NCI-H146 (cell line): ENCODE data around the gene HOXD3.

Experiments
- DNase-seq: peaks from one replicate; lab custom pipeline; 2025; lab: John Stamatoyannopoulos, UW

HOXD3 gene

DNA sequence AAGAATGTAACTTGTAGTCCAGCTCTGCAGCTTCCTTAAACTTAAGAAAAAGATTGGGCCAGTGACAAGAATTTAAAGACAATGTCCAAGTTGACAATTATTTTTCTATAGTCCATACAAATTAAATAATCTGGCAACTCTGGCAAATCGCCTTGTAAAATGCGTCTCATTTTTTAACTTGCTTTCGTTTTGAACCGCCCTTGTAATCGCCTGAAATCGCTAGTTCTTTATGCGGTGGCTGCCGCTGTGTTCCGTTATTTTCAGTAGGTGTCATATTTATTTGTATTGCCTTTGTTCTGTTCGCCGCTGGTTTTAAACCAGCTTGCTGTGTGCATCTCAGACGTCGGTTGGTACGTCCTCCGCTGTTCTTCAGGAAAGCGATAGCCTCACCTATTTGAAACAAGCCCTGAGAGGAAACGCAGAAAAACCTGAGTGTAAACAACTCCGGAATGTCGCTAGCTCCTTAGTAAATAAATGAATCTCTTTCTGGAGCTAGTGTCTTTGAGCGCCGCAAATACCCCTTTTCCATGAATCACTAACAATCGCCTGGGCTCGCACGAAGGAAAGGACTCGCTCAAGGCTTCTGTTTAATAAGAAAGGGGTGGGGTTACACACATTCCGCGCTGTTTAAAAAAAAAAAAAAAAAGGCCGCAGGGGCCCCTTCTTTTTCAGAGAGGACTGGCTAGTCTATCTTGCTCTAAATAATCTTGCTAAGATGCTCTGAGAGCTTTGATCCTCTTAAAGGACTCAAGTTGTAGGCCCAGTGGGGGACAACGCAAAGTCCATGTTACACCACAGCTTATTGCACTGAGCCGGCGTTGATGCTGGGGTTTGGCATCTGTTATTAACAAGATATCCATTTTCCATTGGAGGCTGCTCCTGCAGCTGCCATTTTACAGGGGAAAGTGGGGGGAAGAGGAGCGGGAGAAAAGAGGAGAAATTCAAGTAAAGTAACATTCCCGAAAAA lies 24.6 kb upstream of the HOXD3 start:
- no peak for DNase-seq

DNA sequence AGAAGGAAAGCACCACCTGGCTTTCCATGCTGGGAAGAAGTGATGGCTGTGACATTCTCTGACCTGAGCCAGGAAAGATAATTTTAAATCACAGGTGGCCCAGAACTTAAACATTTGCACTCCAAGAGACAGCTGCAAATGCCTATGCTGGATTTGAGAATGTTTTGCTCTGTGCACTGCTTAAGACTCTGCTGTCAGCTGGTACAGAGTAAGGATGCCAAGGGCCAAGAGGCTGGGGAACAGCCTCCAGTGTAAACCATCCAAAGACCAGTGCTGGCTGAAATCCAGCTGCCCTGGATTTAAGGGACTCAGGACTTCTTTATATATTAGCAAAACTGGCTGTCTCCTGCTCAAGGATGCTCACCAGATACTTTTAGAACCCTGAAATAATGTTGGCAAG lies 23.7 kb upstream of the HOXD3 start:
- no peak for DNase-seq

DNA sequence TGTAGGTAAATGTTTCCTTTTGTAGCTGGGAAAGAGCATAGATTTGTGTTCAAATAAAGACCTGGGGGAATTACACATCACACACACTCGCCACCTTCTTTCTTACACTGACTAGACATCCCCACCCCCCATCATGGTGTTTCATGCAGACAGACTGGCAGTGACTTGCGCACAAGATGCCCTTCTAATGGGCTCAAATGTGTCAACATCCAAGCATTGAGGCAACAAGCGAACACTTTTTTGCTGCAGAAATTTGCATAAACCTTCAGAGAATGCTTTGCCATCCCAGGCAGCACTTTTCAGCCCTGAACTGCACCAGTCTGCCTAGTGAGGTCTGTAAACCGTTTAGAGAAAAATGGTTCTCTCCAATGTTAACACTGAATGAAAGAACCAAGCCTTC lies 23.1 kb upstream of the HOXD3 start:
- DNase-seq, result no peak

DNA sequence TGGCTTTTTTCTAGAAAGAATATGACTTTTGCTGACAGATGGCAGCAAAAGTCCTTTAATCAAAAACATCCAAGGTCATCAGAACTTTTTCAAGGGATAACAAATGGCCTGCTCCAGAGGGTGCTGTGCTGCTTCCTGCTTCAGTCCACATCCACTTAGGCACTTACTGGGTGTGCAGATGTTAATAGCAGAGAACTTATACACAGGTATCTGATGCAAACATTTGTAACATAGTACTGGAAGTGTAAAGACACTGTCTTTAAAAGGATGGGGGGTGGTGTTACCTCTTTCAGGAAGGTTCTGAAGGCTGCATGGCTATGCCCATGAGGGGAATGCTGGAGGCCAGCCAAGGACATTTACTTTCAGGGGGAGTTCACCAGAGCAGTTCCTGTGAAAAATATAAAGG lies 22.1 kb upstream of the HOXD3 start:
- peak; percentile 3 for DNase-seq

DNA sequence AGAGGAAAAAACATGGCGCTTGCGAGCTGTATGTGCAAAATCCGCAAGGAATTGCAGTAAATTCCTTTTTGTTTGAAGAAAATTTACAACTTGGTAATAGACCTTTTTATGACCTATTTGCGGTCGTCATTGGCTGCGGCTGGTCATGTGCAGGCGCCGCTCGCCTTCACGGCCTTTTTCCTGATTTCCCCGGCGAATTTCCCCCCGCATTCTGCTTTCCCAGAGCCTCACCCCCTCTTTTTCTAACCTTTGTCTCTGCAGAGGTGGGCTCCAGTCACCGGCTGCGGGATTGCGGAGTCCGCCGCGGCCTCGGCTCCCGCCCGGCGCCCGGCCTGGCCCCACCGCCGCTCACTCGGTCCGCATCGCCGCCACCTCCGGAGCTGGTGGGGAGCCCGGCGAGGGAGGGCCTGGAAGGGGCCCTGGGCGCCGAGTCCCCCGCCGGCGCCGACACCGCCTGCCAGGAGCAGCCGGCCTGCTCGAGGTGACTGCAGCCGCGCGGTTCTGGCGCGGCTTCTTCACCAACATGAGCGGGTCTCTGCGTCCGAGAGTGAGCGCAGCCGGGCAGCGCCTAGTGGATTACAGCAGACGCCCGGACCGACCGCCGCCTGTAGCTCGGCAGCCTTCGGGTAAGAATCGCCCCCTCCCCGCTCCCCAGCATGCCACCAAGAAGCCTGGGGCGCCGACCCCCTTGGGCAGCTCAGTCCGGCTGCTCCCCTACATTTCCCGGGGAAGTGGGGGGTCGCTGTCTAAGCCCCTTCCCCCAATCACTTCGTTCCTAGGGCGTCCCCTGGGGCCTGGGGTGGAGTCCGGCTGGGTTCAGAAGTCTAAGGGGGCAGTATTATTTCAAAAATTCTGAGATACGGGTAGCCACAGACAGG lies 20.5 kb upstream of the HOXD3 start:
- DNase-seq, result no peak

DNA sequence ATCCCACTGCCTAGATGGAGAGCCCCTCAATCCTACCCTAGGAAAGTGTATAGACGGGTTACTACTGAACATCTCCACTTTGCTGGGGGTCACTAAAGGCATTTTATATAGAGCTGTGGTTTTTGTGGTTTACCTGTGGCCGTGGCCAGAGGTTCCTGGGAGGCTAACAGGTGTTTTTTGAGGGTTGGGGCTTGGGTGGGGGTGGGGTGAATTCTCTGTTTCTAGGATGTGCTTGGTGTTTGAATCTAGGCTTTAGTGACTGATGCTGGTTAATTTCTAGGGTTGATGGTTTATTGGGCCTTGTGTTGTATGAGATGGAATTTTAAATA lies 19.9 kb upstream of the HOXD3 start:
- no peak for DNase-seq

DNA sequence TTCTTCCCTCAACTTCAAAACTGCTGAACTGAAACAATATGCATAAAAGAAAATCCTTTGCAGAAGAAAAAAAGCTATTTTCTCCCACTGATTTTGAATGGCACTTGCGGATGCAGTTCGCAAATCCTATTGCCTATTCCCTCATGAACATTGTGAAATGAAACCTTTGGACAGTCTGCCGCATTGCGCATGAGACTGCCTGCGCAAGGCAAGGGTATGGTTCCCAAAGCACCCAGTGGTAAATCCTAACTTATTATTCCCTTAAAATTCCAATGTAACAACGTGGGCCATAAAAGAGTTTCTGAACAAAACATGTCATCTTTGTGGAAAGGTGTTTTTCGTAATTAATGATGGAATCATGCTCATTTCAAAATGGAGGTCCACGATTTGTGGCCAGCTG lies 19.2 kb upstream of the HOXD3 start:
- DNase-seq, result no peak

DNA sequence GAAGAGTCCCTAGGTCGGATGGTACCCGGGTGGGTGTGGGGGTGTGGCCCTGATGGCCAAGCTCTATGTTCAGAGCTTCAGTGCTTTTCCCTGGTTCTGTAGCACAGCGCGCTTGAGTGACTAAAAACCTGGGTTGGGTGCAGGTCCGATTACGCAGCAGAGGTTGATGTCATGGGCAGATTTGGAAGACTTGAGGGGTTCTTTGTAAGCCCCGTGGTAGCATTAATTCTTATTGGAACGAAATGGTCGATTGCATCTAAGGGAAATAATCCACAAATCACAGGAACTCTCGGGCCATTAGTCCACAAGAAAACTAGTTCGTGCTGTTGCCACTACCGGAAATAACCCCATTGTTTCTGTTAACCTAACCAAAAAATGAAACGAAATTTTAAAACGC lies 18.6 kb upstream of the HOXD3 start:
- no peak for DNase-seq

DNA sequence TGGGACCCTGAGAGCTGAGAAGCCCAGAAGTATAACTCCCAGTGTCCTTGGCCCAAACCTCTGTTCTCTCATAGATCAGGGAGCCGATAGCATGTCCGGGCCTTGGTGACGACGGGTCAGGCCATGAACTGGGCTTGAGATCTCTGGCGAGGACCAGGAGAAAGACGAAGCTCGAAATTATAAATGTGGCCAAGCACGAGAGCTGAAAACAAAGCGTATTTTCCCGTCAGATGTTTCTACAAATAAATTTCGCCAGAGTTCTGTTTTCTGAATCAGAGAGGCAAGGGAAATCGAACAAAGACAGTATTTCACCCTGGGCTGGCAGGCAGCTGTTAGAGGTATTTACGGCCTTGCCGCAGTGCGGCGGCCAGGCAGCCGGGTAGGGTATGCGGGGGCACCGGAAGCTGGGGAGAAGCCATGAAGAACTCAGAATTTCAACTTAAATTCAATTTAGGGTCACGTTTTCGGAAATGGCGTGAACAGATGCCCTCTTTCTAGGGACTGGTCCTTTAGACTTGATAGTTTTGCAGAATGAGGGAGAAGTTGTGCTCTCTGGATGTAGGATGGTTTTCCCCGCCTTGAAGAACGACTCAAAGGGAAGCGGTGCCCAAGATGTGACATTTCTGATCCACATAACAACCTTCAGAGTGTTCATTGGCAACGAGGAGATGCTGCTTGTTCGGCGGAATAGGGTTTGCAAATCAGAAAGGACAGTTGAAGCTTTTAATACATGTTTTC lies 18.0 kb upstream of the HOXD3 start:
- DNase-seq, result no peak

DNA sequence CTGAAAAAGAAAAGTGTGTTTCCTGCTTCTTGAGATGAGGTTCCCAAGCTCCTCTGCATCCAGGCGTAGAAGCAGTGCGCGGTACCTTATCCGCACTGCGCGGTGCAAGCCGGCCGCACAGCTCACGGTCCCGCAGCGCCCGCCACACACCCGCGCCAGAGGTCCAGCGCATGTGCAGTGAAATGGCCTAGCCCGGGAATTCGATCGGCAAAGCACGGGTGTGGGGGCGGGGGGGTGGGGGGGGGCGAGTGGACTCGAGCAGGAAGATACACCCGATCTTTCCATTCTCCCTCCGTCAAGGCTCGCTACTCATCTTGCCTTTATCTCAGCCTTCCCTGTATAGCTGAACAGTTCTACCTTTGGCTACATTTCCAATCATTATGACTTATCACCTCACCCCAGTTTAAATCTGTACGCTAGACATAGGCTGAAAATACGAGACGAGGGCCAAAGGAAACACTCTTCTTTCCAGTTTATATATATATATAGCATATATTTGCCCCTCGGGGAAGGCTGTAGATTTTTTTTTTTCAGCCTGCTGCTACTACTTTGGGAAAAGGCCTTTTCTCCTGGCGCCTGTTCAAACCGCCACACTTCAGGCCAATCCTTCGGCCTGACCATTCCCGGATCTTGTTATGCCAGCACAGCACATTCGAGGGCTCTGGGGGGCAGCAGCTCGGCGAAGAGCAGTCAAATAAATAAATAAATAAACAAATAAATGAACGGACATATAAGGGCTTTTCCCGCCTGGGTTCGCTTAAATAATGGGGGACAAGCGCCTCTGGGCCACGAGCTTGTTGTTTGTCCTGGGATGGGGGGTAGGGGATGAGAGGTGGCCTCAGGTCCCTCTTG lies 17.2 kb upstream of the HOXD3 start:
- peak; percentile 40 for DNase-seq

DNA sequence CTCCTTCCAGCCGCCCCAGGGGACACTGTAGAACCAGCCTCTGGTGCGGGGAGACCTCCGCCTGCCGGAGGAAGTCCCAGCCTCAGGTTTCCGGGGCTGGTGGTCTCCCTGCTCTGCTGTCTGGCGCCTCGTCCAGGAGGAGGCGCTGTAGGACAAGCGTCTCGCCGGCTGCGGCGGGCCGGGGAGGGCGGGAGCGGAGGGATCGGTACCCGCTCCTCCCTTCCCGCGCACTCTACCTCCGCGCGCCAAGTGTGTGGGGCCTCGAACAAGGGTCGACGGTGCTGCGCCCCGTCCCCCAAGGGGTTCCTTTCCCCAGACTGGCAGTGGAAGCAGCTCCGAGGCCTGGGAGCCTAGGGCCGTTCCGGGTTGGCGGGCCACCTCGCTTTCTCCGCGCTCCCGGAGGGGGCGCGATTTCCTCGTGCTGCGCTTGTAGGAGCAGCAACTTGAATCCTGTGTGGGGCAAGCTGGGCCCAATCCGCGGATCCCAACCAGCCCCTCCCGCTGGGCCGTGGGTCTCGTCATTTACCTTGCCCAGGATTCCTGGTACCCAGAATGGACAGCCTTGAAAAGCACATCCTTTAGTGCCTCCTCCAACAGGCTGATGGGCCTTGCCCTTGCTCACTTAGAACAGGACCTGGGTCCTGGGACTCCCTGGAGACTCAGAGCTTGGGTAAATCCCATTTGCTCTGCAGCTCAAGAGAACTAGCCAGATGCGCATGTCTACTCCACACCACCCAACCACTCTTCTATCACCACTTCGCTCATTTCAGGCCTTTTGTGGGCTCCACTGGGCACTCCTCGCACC lies 16.4 kb upstream of the HOXD3 start:
- DNase-seq, result peak; percentile 83

DNA sequence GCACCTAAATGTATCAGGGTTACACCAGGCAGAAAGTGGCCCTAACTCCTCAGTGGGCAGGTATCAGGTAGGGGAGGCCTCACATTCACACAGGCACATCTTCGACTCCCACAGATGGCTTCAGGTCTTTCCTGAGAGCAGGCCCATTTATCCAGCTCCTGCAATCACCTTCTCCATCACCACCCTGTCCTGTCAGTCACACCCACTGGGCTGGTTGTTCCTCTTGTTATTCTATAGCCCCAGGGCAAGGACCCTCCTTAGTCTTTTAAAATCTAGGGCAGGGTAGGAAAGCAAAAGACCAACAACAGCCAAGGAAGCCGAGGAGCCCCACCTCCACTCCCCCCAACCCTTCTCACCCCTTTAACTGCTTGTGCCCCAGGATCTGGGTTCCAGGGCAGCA lies 14.8 kb upstream of the HOXD3 start:
- DNase-seq, result no peak

DNA sequence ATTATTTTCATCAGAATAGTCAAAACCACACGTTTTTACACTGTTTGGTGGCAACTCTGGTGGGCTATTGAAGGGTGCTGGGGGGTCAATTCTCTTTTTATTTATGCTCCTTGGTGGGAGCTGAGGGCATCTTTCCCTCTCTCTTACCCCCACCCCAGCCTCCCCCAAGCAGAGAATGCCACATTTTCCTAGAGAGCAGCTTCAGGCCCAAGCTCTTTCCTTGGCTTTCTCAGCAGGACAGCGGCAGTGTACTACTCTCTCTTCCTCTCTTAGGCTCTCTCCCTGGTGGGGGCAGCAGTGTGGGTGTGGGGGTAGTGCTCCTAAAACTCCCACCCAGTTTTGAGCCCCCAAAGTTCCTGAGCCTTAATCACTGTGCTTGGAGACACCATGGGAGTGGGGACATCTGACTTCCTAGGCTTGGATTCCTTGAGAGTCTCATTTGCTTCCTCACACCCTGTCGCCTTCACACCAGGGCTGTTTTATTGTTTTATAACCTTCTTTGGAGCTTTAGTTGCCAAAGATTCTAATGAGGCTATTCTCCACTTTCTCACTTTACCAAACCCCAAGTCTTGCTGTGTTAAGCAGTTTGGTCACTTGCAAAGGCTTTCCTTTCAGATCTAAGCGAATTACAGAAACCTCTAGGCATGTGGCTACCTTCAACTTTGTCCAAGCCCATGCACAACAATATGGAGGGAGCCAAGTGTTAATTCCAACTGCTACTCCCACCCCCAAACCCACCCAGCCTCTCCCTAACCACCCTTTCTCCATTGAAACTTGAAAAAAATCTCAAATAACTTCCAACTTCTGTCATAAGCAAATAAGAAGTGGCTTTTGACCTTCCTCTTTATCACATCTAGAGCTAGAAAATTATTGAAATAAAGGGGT lies 11.8 kb upstream of the HOXD3 start:
- no peak for DNase-seq

DNA sequence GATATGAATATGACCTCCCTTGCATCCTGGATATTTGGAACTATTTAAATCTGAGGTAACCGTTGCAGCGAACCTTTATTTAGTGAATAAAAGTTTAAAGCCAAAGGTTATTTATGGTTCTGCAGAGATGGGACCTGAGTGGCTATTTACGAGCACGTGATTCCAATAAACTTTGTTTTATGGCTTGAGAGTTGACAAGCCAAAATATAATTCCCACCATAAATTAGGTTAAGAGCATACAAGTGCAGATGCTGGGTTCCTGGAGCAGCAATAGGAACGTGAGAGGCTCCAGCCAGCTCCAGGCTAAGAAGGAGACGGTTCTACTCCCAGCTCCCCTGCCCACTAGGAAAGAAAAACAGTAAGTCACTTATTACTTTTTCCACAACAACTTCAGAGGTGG lies 11.0 kb upstream of the HOXD3 start:
- DNase-seq, result no peak

DNA sequence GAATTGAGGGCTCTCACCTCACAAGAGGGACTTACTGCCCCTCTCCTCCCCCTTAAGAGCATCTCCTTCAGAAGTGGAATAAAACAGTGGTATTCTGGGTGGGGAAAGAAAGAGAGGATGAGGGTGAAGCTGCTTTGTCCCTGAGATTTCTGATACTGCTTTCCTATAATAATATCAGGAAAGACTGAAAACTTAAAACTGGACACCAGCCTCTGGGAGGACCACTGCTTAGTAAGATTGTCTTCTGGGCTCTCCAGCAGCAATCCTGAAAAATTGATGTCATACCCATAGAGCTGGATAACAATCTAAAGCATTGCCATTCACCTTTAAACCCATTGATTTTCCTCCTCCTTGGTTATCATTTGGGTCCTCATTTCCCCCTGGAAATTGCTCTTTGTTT lies 10.5 kb upstream of the HOXD3 start:
- no peak for DNase-seq

DNA sequence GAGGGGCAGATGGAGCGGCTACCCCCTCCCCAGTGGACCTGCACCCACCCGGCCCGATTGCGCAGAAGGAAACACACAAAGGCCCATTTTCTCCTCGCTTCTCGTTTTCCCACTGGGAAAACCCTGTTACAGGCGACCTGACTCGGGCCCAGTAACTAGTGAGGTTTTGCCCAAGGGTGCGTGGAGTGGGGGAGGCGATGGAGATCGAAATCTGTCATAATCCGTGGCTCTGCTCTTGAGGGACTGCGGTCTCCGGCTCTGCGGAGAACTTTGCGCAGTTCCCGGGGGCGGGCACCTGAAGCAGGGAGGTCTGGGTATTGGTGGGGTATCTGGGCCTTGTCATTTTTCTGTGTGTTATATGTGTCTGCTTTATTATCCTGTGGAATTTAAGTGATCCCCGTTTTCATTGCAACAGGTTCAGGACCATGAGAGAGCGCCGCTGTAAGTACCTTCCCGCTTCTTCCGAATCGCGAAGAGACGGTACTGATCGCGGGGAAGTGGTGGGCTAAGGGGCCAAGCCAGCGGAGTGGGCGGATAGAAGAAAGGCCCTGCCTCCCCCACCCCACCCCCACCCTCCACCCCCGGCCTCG lies 9.8 kb upstream of the HOXD3 start:
- no peak for DNase-seq

DNA sequence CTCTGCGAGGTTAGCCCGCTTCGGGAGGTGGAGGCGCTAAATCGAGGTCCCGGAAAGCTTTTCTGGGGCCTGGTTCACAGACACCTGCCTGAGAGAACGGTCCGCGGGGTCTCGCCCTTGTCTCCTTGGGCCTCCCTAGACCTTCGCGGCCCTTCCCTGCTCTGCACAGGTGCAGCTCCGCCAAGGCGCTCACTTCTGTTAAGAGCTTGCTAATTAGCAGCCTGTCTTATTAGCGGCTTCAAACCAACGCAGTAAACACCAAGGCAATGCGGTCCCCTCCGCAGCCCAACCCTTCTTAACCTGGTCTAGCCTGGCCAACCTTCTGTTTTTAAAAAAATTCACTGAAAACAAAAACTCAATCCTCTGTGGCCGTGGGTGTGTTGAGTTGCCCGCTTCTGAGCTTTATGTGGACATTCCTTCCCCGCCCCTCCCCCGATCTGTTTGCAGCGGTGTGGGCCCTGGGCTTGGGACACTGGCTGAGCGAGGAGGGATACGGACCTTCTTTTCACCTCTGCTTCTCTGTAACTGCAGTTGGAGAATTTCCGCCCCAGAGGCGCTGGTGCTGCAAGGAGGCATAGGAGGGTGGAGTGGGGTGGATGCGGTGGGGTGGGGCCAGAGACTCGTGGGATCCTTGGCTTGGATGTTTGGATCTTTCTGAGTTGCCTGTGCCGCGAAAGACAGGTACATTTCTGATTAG lies 9.2 kb upstream of the HOXD3 start:
- DNase-seq, result no peak

DNA sequence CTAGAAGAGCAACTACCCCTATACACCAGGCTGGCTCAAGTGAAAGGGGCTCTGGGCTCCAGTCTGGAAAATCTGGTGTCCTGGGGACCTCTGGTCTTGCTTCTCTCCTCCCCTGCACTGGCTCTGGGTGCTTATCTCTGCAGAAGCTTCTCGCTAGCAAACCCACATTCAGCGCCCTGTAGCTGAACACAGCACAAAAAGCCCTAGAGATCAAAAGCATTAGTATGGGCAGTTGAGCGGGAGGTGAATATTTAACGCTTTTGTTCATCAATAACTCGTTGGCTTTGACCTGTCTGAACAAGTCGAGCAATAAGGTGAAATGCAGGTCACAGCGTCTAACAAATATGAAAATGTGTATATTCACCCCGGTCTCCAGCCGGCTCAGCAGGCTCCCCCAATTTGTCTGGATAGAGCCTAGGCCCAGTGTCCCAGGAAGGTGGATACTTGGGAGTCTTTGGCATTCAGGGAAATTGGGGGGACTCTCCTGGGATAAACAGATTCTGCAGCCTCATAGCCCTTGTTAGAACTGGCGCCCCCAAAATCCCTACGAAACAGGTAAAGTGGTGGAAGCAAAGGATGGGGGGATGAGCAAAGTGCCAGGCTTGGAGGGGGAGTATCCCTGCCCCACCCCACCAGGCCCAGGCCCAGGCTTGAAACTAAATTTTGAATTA lies 8.2 kb upstream of the HOXD3 start:
- no peak for DNase-seq
